ENCODE data around the gene PSMD11.

DNA sequence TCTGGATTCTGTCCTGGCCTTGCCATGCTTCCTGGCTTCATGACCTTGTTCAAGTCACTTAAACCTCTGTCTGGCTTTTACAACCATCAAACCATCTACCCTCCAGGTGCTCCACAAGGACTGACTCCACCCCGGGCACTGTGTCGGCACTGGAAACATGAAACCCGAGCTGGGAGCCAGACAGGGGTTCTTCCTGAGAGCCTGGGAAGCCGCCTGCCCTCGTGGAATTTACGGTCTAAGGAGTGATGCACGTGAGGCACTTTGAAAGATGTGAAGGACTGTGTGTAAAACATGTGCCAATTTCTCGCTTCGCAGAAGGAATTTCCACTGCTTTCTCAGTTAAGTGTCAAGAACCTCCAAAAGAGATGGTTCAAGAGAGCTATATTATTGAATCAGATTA is 54.1 kb downstream of the PSMD11 start:
- TF ChIP-seq, protein P1, sequence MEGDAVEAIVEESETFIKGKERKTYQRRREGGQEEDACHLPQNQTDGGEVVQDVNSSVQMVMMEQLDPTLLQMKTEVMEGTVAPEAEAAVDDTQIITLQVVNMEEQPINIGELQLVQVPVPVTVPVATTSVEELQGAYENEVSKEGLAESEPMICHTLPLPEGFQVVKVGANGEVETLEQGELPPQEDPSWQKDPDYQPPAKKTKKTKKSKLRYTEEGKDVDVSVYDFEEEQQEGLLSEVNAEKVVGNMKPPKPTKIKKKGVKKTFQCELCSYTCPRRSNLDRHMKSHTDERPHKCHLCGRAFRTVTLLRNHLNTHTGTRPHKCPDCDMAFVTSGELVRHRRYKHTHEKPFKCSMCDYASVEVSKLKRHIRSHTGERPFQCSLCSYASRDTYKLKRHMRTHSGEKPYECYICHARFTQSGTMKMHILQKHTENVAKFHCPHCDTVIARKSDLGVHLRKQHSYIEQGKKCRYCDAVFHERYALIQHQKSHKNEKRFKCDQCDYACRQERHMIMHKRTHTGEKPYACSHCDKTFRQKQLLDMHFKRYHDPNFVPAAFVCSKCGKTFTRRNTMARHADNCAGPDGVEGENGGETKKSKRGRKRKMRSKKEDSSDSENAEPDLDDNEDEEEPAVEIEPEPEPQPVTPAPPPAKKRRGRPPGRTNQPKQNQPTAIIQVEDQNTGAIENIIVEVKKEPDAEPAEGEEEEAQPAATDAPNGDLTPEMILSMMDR (IDR thresholded peaks at IDR 0.05): no peak
- no peak for TF ChIP-seq POLR2A (IDR thresholded peaks at IDR 0.05)
